Heart right ventricle (tissue), 16 donors: ENCODE measurements around the gene NR2F1-AS1. TPM values are rescaled to one million over a fixed set of nuclear protein-coding genes. Genes with fewer than 3 reads are reported as not detected.
A peak's percentile ranks its signal among the peaks of the same experiment; 100 is the strongest.

Source experiments
- ATAC-seq, 8 donors: fragments of 200-7000 bp; cut with Tn5 transposase; one replicate each; pipeline ENCODE4 v1.9.1; 2020; ENCODE audit warnings: mild to moderate bottlenecking in 8 of 8, moderate library complexity in 8 of 8, moderate number of reproducible peaks in 1 of 8
- DNase-seq, 2 donors: peaks; one replicate each; pipeline ENCODE4 v3.0.0-alpha.2; 2020
- H3K27ac ChIP-seq, 10 donors: fragments of 200-600 bp; sonication (generic) in 2 of 10; one replicate each; pipeline versions ENCODE4 v1.5.0 to v1.8.0; 2020 to 2022; ENCODE audit warnings: mild to moderate bottlenecking in 3 of 10
- H3K27me3 ChIP-seq, 7 donors: fragments of 200-600 bp; one replicate each; pipeline ENCODE4 v1.8.0; 2021 to 2022; ENCODE audit warnings: mild to moderate bottlenecking in 2 of 7
- H3K36me3 ChIP-seq, 9 donors: fragments of 200-600 bp; sonication (generic) in 1 of 9; one replicate each; pipeline versions ENCODE4 v1.5.0 to v1.8.0; 2020 to 2022; ENCODE audit warnings: mild to moderate bottlenecking in 2 of 9
- H3K4me1 ChIP-seq, 9 donors: fragments of 200-600 bp; sonication (generic) in 1 of 9; one replicate each; pipeline versions ENCODE4 v1.5.0 to v1.8.0; 2020 to 2022; ENCODE audit warnings: mild to moderate bottlenecking in 4 of 9
- H3K4me3 ChIP-seq, 10 donors: fragments of 200-600 bp; sonication (generic) in 2 of 10; one replicate each; pipeline versions ENCODE4 v1.5.0 to v1.8.0; 2020 to 2022; ENCODE audit warnings: mild to moderate bottlenecking in 7 of 10, moderate library complexity in 2 of 10
- H3K9me3 ChIP-seq, 11 donors: fragments of 200-600 bp in 10 of 11; sonication (generic) in 2 of 11; one replicate each; pipeline versions ENCODE4 v1.5.0 to v1.8.0; 2013 to 2022; ENCODE audit warnings: mild to moderate bottlenecking in 2 of 11, control low read depth in 1 of 11, moderate library complexity in 1 of 11
- CTCF ChIP-seq, 9 donors: fragments of 200-600 bp; sonication (generic) in 2 of 9; IDR thresholded peaks; one replicate each; pipeline versions ENCODE4 v1.5.0 to v1.8.0; 2021 to 2022; ENCODE audit warnings: antibody characterized with exemption in 9 of 9, mild to moderate bottlenecking in 5 of 9, moderate library complexity in 1 of 9
- WGBS, 2 donors: extraction: QIAGEN DNeasy Blood & Tissue Kit; methylation state at CpG; one replicate each; pipeline ENCODE4 v1.1.7; 2013; ENCODE audit warnings: inconsistent platforms in 1 of 2; 5-methylcytosine and 5-hydroxymethylcytosine counted together
- intact Hi-C, 10 donors: fragments of 100-400 bp; cut with DNase I; formaldehyde crosslinking; loops; one replicate each; pipeline versions ENCODE4 v1.11.1 to v1.14.2; 2022
- polyA plus RNA-seq, 2 donors: library from polyadenylated mRNA; stranded (reverse); fragments of 200-250 nt; gene quantifications; one replicate each; pipeline ENCODE4 v1.2.3, GENCODE V29; 2013
- total RNA-seq, 10 donors: library from RNA; stranded (reverse); fragmentation: NEBNext Ultra II Directional in 3 of 10; extraction: Animal tissue kit (Norgen Biotek cat#: 25700) in 3 of 10; gene quantifications; one replicate each; pipeline versions ENCODE4 v1.2.1 to v1.2.4, GENCODE V29; 2021 to 2023
- donor health status: Arrhythmogenic right ventricular cardiomyopathy.
- donor health status: ischemic (EF 13 %, LVEDD 7.1; RV severe dilation, severe dysfunction).
- donor health status: healthy with polysubstance abuse.
- donor health status: DM: no; HTN: yes; CAD: no.
- donor health status: DM: no; HTN: no; CAD: no.
- donor health status: ischemic (EF 25% LVEDD 6.9; RV normal size, moderate dysfunction).
- donor health status: ischemic (EF 25% LVEDD 5.7; RV mildly dilated, moderate dysfunction).
- donor health status: healthy.
- donor health status: DM: yes; HTN: yes; CAD: no.
- donor health status: Ischemic cardiomyopathy.
- donor health status: ischemic (EF 35%, LVEDD 5.7; RV mildly dilated, moderate dysfunction).
- donor health status: nonischemic (EF 11% LVEDD 7.7; RV severe dilation, severe dysfunction).
- donor health status: DM: yes; HTN: yes; CAD: no.
- donor health status: PGD.
- donor health status: ischemic (EF 29% LVEDD 5.4; RV normal size, mild dysfunction).
- donor health status: nonischemic (EF 23%, LVEDD 6.1; RV moderate dilation, normal function).

Gene NR2F1-AS1
- total and polyA plus RNA-seq, 12 donors: 0.41 to 2.9 (median 0.59) TPM; not detected in 1

DNA sequence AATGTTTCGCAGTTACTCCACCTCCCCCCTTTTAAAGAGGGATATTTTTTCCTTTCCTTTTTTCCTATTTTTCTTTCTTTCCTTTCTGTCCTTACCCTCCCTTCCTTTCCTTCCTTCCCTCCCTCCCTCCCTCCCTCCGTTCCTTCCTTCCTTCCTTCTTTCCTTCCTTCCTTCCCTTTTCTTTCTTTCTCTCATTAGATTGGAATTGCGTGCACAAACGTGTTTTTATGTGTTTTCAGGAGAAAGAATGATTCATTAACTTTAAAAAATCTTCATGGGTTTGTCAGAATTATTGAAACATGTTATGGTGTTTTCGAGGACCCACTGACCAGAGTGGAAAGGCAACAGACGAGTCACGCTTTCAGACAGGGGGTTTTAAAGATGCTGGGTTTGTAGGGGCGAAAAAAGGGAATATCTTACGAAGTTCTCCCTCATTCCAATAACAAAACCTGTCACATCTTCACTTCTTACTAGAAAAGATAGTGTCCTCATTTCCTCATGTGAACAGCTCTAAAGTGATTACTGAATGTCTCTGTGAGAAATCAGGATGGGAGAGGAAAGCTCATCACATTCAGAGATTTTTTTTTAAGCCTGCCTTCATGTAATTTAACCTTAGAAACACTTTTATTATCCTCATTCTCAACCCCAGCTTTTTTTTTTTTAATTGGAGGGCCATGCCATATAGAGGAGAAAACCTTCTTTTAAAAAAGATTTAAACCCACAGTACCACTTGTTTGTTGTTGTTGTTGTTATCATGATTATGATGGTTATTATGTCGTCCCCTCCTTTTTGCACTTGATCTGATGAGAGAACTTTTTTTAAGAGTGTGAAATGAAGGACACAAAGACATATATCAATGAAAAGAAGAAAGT lies 23.9 kb upstream of the NR2F1-AS1 start:
- Histone ChIP-seq H3K9me3 (no peaks in the 10 kb centered on the region), H3K36me3 (no peaks in the 10 kb centered on the region), H3K27ac (no peak overlapping the region), H3K27me3 (peaks cover 24 to 100% (median 99%) of the 10 kb centered on the region in 7 donors), H3K4me3 (no peak overlapping the region), H3K4me1 (peaks cover 0 to 20% (median 14%) of the 10 kb centered on the region in 9 donors)
- intact Hi-C loops: loop anchor here in 6 of 10 donors (5.0 to 10.0 kb wide), 4 partner anchors 190 to 300 kb away; no protein-coding TSS in a partner anchor
- no peak for TF ChIP-seq CTCF (IDR thresholded peaks at IDR 0.05)
- ATAC-seq (no peak), DNase-seq (no peak)
- WGBS, 2 donors: 20 to 30% methylated on average over 10 of the region's 10 CpGs

- Histone ChIP-seq H3K27ac (no peak overlapping the region), H3K4me3 (peak overlapping the region in 1 of 10 donors; percentile 5), H3K4me1 (peaks cover 0 to 20% (median 14%) of the 10 kb centered on the region in 9 donors), H3K9me3 (no peaks in the 10 kb centered on the region), H3K36me3 (no peaks in the 10 kb centered on the region), H3K27me3 (peaks cover 29 to 100% (median 99%) of the 10 kb centered on the region in 7 donors)
- no peak for DNase-seq
- WGBS, 2 donors: 8 to 11% methylated on average over 55 to 58 of the region's 58 CpGs
- intact Hi-C loops: loop anchor here in 4 of 10 donors (5.0 to 10.0 kb wide), 4 partner anchors 191 to 301 kb away; no protein-coding TSS in a partner anchor
- no peak for ATAC-seq
- TF ChIP-seq CTCF (IDR thresholded peaks at IDR 0.05): no peak
Measured at GRCh38 chr5:93603793-93604643, 23.0 kb upstream of the NR2F1-AS1 start.

- H3K9me3 ChIP-seq: no peaks in the 10 kb centered on the region
- no peak for TF ChIP-seq CTCF (IDR thresholded peaks at IDR 0.05)
- H3K36me3 ChIP-seq: no peaks in the 10 kb centered on the region
- H3K27me3 ChIP-seq: peaks cover 30 to 100% (median 99%) of the 10 kb centered on the region in 7 donors
- no peak overlapping the region for H3K27ac ChIP-seq
- intact Hi-C loops: loop anchor here in 4 of 10 donors (5.0 to 10.0 kb wide), 4 partner anchors 192 to 302 kb away; no protein-coding TSS in a partner anchor
- no peak for DNase-seq
- ATAC-seq: no peak
- no peak overlapping the region for H3K4me3 ChIP-seq
- peaks cover 0 to 20% (median 14%) of the 10 kb centered on the region in 9 donors for H3K4me1 ChIP-seq
- WGBS, 2 donors: 58 to 72% methylated on average over 8 of the region's 8 CpGs
Measured at GRCh38 chr5:93603078-93603792, 22.2 kb upstream of the NR2F1-AS1 start.
